Vagina (tissue), 2 donors: ENCODE data around the gene APOA4.

Experiments
- CTCF ChIP-seq, 3 experiments: fragments of 450-650 bp in 2 of 3; fragments of 200-600 bp in 1 of 3; sonication (generic) in 1 of 3; IDR thresholded peaks; one replicate each; pipeline ENCODE4 v1.5.1; 2017 to 2019; ENCODE audit warnings: antibody characterized with exemption in 3 of 3, mild to moderate bottlenecking in 2 of 3, moderate library complexity in 2 of 3
- POLR2A ChIP-seq, 2 donors: fragments of 450-650 bp; IDR thresholded peaks; one replicate each; pipeline ENCODE4 v1.6.1; 2017; ENCODE audit warnings: antibody characterized with exemption in 2 of 2, mild to moderate bottlenecking in 2 of 2, moderate library complexity in 2 of 2
- POLR2AphosphoS5 ChIP-seq, 2 donors: sonication (generic); formaldehyde crosslinking; IDR thresholded peaks; one replicate each; pipeline ENCODE4 v1.9.0; 2017; ENCODE audit warnings: antibody characterized with exemption in 2 of 2, mild to moderate bottlenecking in 2 of 2, low read depth in 1 of 2; ENCODE audit not compliant: insufficient read depth in 1 of 2

GRCh38 chr11:116792869-116793771 lies 30.0 kb downstream of the APOA4 start:
- TF ChIP-seq CTCF (IDR thresholded peaks at IDR 0.05) (no peak), POLR2AphosphoS5 (IDR thresholded peaks at IDR 0.05; ENCODE audit: insufficient read depth in 1 of 2, low read depth in 1 of 2) (no peak), POLR2A (IDR thresholded peaks at IDR 0.05) (no peak)
